Fibroblast of the aortic adventitia (primary cell): Measurements from ENCODE around the gene HMGA1. TPM values are rescaled to one million over a fixed set of nuclear protein-coding genes. Genes with fewer than 3 reads are reported as not detected.
"Not testable (repeated sequence)": the region's sequence is repeated elsewhere in the genome, so short reads cannot be mapped to it uniquely, and the experiment has no call there.

Experiments
- DNase-seq: peaks from one replicate; pipeline ENCODE4 v3.0.0-alpha.2; 2010; ENCODE audit warnings: low read depth
- H3K4me3 ChIP-seq: 2 replicates; pipeline ENCODE4 v1.5.1; 2011; ENCODE audit warnings: low read depth, mild to moderate bottlenecking, control low read depth, low read length, moderate library complexity
- CTCF ChIP-seq: IDR thresholded peaks from 2 replicates; pipeline ENCODE4 v1.5.1; 2011; ENCODE audit warnings: mild to moderate bottlenecking, low read length, control low read depth, inconsistent platforms; ENCODE audit not compliant: insufficient read depth
- total RNA-seq: library from RNA; depleted of rRNA; stranded (reverse); fragments of >200 nt; gene quantifications from 2 replicates; pipeline ENCODE4 v1.2.3, GENCODE V29; 2012; ENCODE audit warnings: low replicate concordance

The HMGA1 gene
- total RNA-seq, 1 donor: 635 TPM

- no peak for TF ChIP-seq CTCF
- DNase-seq: peak; percentile 28
- peak overlapping the region; percentile 90 for H3K4me3 ChIP-seq
Observed at GRCh38 chr6:34248198-34248726, 11.6 kb downstream of the HMGA1 start.

- peak; percentile 93 for DNase-seq
- peak; percentile 74 for TF ChIP-seq CTCF
- H3K4me3 ChIP-seq: peak within 1 kb of the TSS; percentile 90
Observed at GRCh38 chr6:34248727-34249468, 12.2 kb downstream of the HMGA1 start, which contains the start of gene SMIM29. TSS of gene SMIM29 (minus strand) at chr6:34249006. CDS start at chr6:34247791, 1,215 bp downstream.

GRCh38 chr6:34249469-34250261 is 13.0 kb downstream of the HMGA1 start:
- no peak for DNase-seq
- peak overlapping the region; percentile 79 for H3K4me3 ChIP-seq
- TF ChIP-seq CTCF: no peak

- H3K4me3 ChIP-seq, DNase-seq: not testable (repeated sequence)
Observed at GRCh38 chr6:34252395-34252794, 15.7 kb downstream of the HMGA1 start.

GRCh38 chr6:34259529-34260069 is 22.9 kb downstream of the HMGA1 start:
- no peak for TF ChIP-seq CTCF
- no peak overlapping the region for H3K4me3 ChIP-seq
- DNase-seq: no peak

- TF ChIP-seq CTCF: no peak
- DNase-seq: no peak
- H3K4me3 ChIP-seq: no peak overlapping the region
Observed at GRCh38 chr6:34260576-34261267, 24.0 kb downstream of the HMGA1 start.

- H3K4me3 ChIP-seq, DNase-seq: not testable (repeated sequence)
Observed at GRCh38 chr6:34263484-34263883, 26.8 kb downstream of the HMGA1 start.
